Measurements from ENCODE around the gene SLC16A5.

GRCh38 chr17:75138519-75138918 lies 50.8 kb downstream of the SLC16A5 start:
- TF ChIP-seq POLR2A (IDR thresholded peaks at IDR 0.05) (no peak), CTCF (IDR thresholded peaks at IDR 0.05) (no peak)
